Neural progenitor cell (in vitro differentiated cells): ENCODE results near the gene PPP2R3A. TPM values are rescaled to one million over a fixed set of nuclear protein-coding genes. Genes with fewer than 3 reads are reported as not detected.
"Not testable (repeated sequence)": the region's sequence is repeated elsewhere in the genome, so short reads cannot be mapped to it uniquely, and the experiment has no call there.

ENCODE experiments used
- DNase-seq: peaks from one replicate; pipeline ENCODE4 v3.0.0-alpha.2; 2016; ENCODE audit warnings: low spot score
- H2AFZ ChIP-seq: fragments of 200-600 bp; sonication (generic); replicated peaks from 2 replicates; pipeline ENCODE4 v1.6.1; 2016; ENCODE audit warnings: antibody characterized with exemption
- H3F3A ChIP-seq: fragments of 200-600 bp; sonication (generic); 2 replicates; pipeline ENCODE4 v1.6.1; 2016; ENCODE audit warnings: antibody characterized with exemption, low read depth
- H3K27ac ChIP-seq: fragments of 200-600 bp; sonication (generic); 2 replicates; pipeline ENCODE4 v1.5.1; 2016; ENCODE audit warnings: mild to moderate bottlenecking
- H3K27me3 ChIP-seq: fragments of 200-600 bp; sonication (generic); 2 replicates; pipeline ENCODE4 v1.6.1; 2016; ENCODE audit warnings: mild to moderate bottlenecking, moderate library complexity
- H3K36me3 ChIP-seq: fragments of 200-600 bp; sonication (generic); 2 replicates; pipeline ENCODE4 v1.5.1; 2016
- H3K4me1 ChIP-seq: fragments of 200-600 bp; sonication (generic); 2 replicates; pipeline ENCODE4 v1.6.1; 2016; ENCODE audit warnings: mixed run types
- H3K4me2 ChIP-seq: fragments of 200-600 bp; sonication (generic); 2 replicates; pipeline ENCODE4 v1.6.1; 2016
- H3K4me3 ChIP-seq: fragments of 200-600 bp; sonication (generic); 2 replicates; pipeline ENCODE4 v1.5.1; 2016
- H3K79me2 ChIP-seq: fragments of 200-600 bp; sonication (generic); 2 replicates; pipeline ENCODE4 v1.6.1; 2016; ENCODE audit warnings: low read depth
- H3K9ac ChIP-seq: fragments of 200-600 bp; sonication (generic); 2 replicates; pipeline ENCODE4 v1.6.1; 2016
- H3K9me3 ChIP-seq: fragments of 200-600 bp; sonication (generic); 2 replicates; pipeline ENCODE4 v1.5.1; 2016; ENCODE audit warnings: low read depth
- H4K20me1 ChIP-seq: fragments of 200-600 bp; sonication (generic); 2 replicates; pipeline ENCODE4 v1.6.1; 2016; ENCODE audit warnings: low read depth
- H3K27ac Mint-ChIP-seq: 3 replicates; pipeline ENCODE4 v1.8.0; 2021; ENCODE audit warnings: mixed read lengths
- H3K27me3 Mint-ChIP-seq: 2 replicates; pipeline ENCODE4 v1.8.0; 2022; ENCODE audit warnings: low read depth, mild to moderate bottlenecking, inconsistent platforms, moderate library complexity, mixed read lengths; ENCODE audit not compliant: insufficient read depth
- H3K36me3 Mint-ChIP-seq: 3 replicates; pipeline ENCODE4 v1.8.0; 2021; ENCODE audit warnings: mixed read lengths
- H3K4me1 Mint-ChIP-seq: 3 replicates; pipeline ENCODE4 v1.8.0; 2021; ENCODE audit warnings: mixed read lengths
- H3K4me3 Mint-ChIP-seq: 3 replicates; pipeline ENCODE4 v1.8.0; 2021; ENCODE audit warnings: mild to moderate bottlenecking, moderate library complexity, mixed read lengths
- H3K9me3 Mint-ChIP-seq: 3 replicates; pipeline ENCODE4 v1.8.0; 2020; ENCODE audit warnings: mixed read lengths
- CTCF ChIP-seq: fragments of 200-600 bp; sonication (generic); IDR thresholded peaks from 2 replicates; pipeline ENCODE4 v1.5.1; 2017; ENCODE audit warnings: antibody characterized with exemption, mild to moderate bottlenecking
- EZH2 ChIP-seq: fragments of 200-600 bp; sonication (generic); IDR thresholded peaks from 2 replicates; pipeline ENCODE4 v1.6.1; 2017; ENCODE audit warnings: antibody characterized with exemption, mild to moderate bottlenecking, moderate library complexity
- EZH2phosphoT487 ChIP-seq: fragments of 200-600 bp; sonication (generic); IDR thresholded peaks from 2 replicates; pipeline ENCODE4 v1.6.1; 2017; ENCODE audit warnings: antibody characterized with exemption
- total RNA-seq: library from RNA; depleted of rRNA; stranded (reverse); fragments of >200 nt; gene quantifications from 2 replicates; pipeline ENCODE4 v1.2.3, GENCODE V29; 2015; ENCODE audit warnings: low replicate concordance

Gene PPP2R3A
- total RNA-seq, 1 donor from 2014 or later: 41.5 TPM

GRCh38 chr3:136141891-136142290, 176.4 kb downstream of the PPP2R3A start:
- Mint-ChIP-seq H3K36me3 (peaks cover 20% of the 10 kb centered on the region), H3K9me3 (no peaks in the 10 kb centered on the region), H3K27ac (no peak overlapping the region), H3K4me1 (peaks cover 19% of the 10 kb centered on the region), H3K27me3 (no peaks in the 10 kb centered on the region), H3K4me3 (no peak overlapping the region)
- H4K20me1 ChIP-seq: no peaks in the 10 kb centered on the region
- H3K27me3 ChIP-seq: no peaks in the 10 kb centered on the region
- H3K9me3 ChIP-seq: no peaks in the 10 kb centered on the region
- H3K4me2 ChIP-seq: no peak overlapping the region
- TF ChIP-seq EZH2 (no peak), CTCF (no peak), EZH2phosphoT487 (no peak)
- no peaks in the 10 kb centered on the region for H3F3A ChIP-seq
- H2AFZ ChIP-seq: no peak overlapping the region
- H3K4me3 ChIP-seq: no peak overlapping the region
- no peak for DNase-seq
- H3K4me1 ChIP-seq: no peaks in the 10 kb centered on the region
- peaks cover 2% of the 10 kb centered on the region for H3K79me2 ChIP-seq
- no peak overlapping the region for H3K9ac ChIP-seq
- no peaks in the 10 kb centered on the region for H3K36me3 ChIP-seq
- H3K27ac ChIP-seq: no peak overlapping the region

GRCh38 chr3:136142592-136142991, 177.1 kb downstream of the PPP2R3A start:
- no peaks in the 10 kb centered on the region for H3K36me3 ChIP-seq
- H2AFZ ChIP-seq: no peak overlapping the region
- H3K4me1 ChIP-seq: no peaks in the 10 kb centered on the region
- no peak overlapping the region for H3K4me2 ChIP-seq
- no peak overlapping the region for H3K27ac ChIP-seq
- Mint-ChIP-seq H3K9me3 (no peaks in the 10 kb centered on the region), H3K27me3 (no peaks in the 10 kb centered on the region), H3K36me3 (peaks cover 20% of the 10 kb centered on the region), H3K27ac (peak overlapping the region; percentile 38), H3K4me1 (peaks cover 19% of the 10 kb centered on the region), H3K4me3 (no peak overlapping the region)
- H3K9me3 ChIP-seq: no peaks in the 10 kb centered on the region
- peaks cover 8% of the 10 kb centered on the region for H3K79me2 ChIP-seq
- H3K9ac ChIP-seq: no peak overlapping the region
- H4K20me1 ChIP-seq: peaks cover 4% of the 10 kb centered on the region
- DNase-seq: no peak
- no peaks in the 10 kb centered on the region for H3F3A ChIP-seq
- no peak overlapping the region for H3K4me3 ChIP-seq
- H3K27me3 ChIP-seq: no peaks in the 10 kb centered on the region
- TF ChIP-seq CTCF (no peak), EZH2 (no peak), EZH2phosphoT487 (no peak)

- not testable (repeated sequence) for H3K27ac Mint-ChIP-seq, H3K4me1 ChIP-seq, H4K20me1 ChIP-seq, H3K36me3 ChIP-seq, H3K4me2 ChIP-seq, DNase-seq, H3K4me3 ChIP-seq, H3K27me3 Mint-ChIP-seq, H3K9me3 ChIP-seq, H3K9me3 Mint-ChIP-seq, H3F3A ChIP-seq, H3K4me3 Mint-ChIP-seq, H3K27ac ChIP-seq, H2AFZ ChIP-seq, H3K27me3 ChIP-seq, H3K9ac ChIP-seq
- H3K79me2 ChIP-seq: peaks cover 24% of the 10 kb centered on the region
- Mint-ChIP-seq H3K4me1 (peaks cover 19% of the 10 kb centered on the region), H3K36me3 (peaks cover 25% of the 10 kb centered on the region)
Measured at GRCh38 chr3:136144397-136144796, 178.9 kb downstream of the PPP2R3A start.

GRCh38 chr3:136146981-136147729, 181.6 kb downstream of the PPP2R3A start:
- Mint-ChIP-seq H3K4me1 (peaks cover 7% of the 10 kb centered on the region), H3K27me3 (peaks cover 3% of the 10 kb centered on the region), H3K4me3 (no peak overlapping the region), H3K36me3 (peaks cover 33% of the 10 kb centered on the region), H3K9me3 (no peaks in the 10 kb centered on the region), H3K27ac (no peak overlapping the region)
- H4K20me1 ChIP-seq: peaks cover 29% of the 10 kb centered on the region
- no peak overlapping the region for H3K9ac ChIP-seq
- no peaks in the 10 kb centered on the region for H3K27me3 ChIP-seq
- no peaks in the 10 kb centered on the region for H3F3A ChIP-seq
- no peak overlapping the region for H3K4me2 ChIP-seq
- no peak overlapping the region for H3K27ac ChIP-seq
- H3K4me1 ChIP-seq: no peaks in the 10 kb centered on the region
- H3K79me2 ChIP-seq: peaks cover 47% of the 10 kb centered on the region
- no peaks in the 10 kb centered on the region for H3K36me3 ChIP-seq
- no peak overlapping the region for H2AFZ ChIP-seq
- H3K9me3 ChIP-seq: no peaks in the 10 kb centered on the region
- TF ChIP-seq EZH2 (no peak), CTCF (no peak), EZH2phosphoT487 (no peak)
- no peak for DNase-seq
- no peak overlapping the region for H3K4me3 ChIP-seq
